HEK293 (cell line): Measurements from ENCODE around the gene TBC1D22A.

Experiments
- CTCF ChIA-PET: fragments of 350-600 bp; formaldehyde crosslinking; extraction: SDS; loops from one replicate; lab custom pipeline; 2021; ENCODE audit warnings: antibody characterized with exemption; lab: Yijun Ruan, JAX
- POLR2A ChIA-PET: fragments of 300-600 bp; formaldehyde crosslinking; extraction: SDS; loops from one replicate; lab custom pipeline; 2020; ENCODE audit warnings: antibody characterized with exemption, inconsistent platforms; lab: Yijun Ruan, JAX
- H3K27ac ChIP-seq: fragments of 200-500 bp; sonication (Bioruptor generic); 2 replicates; pipeline ENCODE4 v1.5.1; 2014; ENCODE audit warnings: low read depth, low read length, control low read depth, inconsistent platforms; ENCODE audit errors: extremely low read depth
- H3K36me3 ChIP-seq, 2 experiments: fragments of 200-500 bp in 1 of 2; sonication (Bioruptor generic) in 1 of 2; 1 replicate in 1 of 2; 2 replicates in 1 of 2; pipeline ENCODE4 v1.5.1; 2014 to 2017; ENCODE audit warnings: inconsistent platforms in 2 of 2, low read length in 2 of 2; ENCODE audit not compliant: control insufficient read depth in 2 of 2, insufficient read depth in 1 of 2
- H3K4me1 ChIP-seq: fragments of 200-500 bp; sonication (Bioruptor generic); 2 replicates; pipeline ENCODE4 v1.5.1; 2014; ENCODE audit warnings: mild to moderate bottlenecking, low read length, inconsistent platforms; ENCODE audit not compliant: control insufficient read depth, insufficient read depth
- H3K4me3 ChIP-seq: 2 replicates; pipeline ENCODE4 v1.5.1; 2011; ENCODE audit warnings: low read depth, mild to moderate bottlenecking, control low read depth, low read length, moderate library complexity
- H3K9me3 ChIP-seq: fragments of 200-500 bp; sonication (Bioruptor generic); 2 replicates; pipeline ENCODE4 v1.5.1; 2014; ENCODE audit warnings: low read depth, low read length, inconsistent platforms; ENCODE audit not compliant: control insufficient read depth, insufficient read depth
- EGR2 ChIP-seq: fragments of 450-650 bp; formaldehyde crosslinking; IDR thresholded peaks from 2 replicates; pipeline ENCODE4 v1.5.1; 2016; ENCODE audit warnings: low read depth, missing biosample characterization, missing genetic modification characterization
- HOXD13 ChIP-seq: sonication (generic); formaldehyde crosslinking; IDR thresholded peaks from 2 replicates; pipeline ENCODE4 v1.8.0; 2022; ENCODE audit warnings: missing genetic modification reagents, borderline replicate concordance
- KLF7 ChIP-seq: fragments of 450-650 bp; formaldehyde crosslinking; IDR thresholded peaks from 2 replicates; pipeline ENCODE4 v1.5.1; 2016; ENCODE audit warnings: missing biosample characterization, missing genetic modification characterization, borderline replicate concordance
- OSR2 ChIP-seq: fragments of 450-650 bp; formaldehyde crosslinking; IDR thresholded peaks from 2 replicates; pipeline ENCODE4 v1.5.1; 2016; ENCODE audit warnings: missing biosample characterization, missing genetic modification characterization
- SALL2 ChIP-seq: fragments of 450-650 bp; formaldehyde crosslinking; IDR thresholded peaks from 2 replicates; pipeline ENCODE4 v1.5.0; 2017; ENCODE audit warnings: missing biosample characterization, mild to moderate bottlenecking, missing genetic modification characterization, borderline replicate concordance
- SP7 ChIP-seq: fragments of 450-650 bp; formaldehyde crosslinking; IDR thresholded peaks from 2 replicates; pipeline ENCODE4 v1.5.1; 2016; ENCODE audit warnings: missing biosample characterization, missing genetic modification characterization
- ZBTB10 ChIP-seq: fragments of 450-650 bp; formaldehyde crosslinking; IDR thresholded peaks from 2 replicates; pipeline ENCODE4 v1.5.1; 2016; ENCODE audit warnings: missing biosample characterization, missing genetic modification characterization
- ZFHX2 ChIP-seq: fragments of 450-650 bp; formaldehyde crosslinking; conservative IDR thresholded peaks from 2 replicates; pipeline ENCODE4 v1.5.1; 2016; ENCODE audit warnings: missing biosample characterization, missing genetic modification characterization
- ZNF138 ChIP-seq: fragments of 450-650 bp; formaldehyde crosslinking; IDR thresholded peaks from 2 replicates; pipeline ENCODE4 v1.5.1; 2016; ENCODE audit warnings: missing biosample characterization, missing genetic modification characterization, borderline replicate concordance
- ZNF174 ChIP-seq: fragments of 450-650 bp; formaldehyde crosslinking; IDR thresholded peaks from 2 replicates; pipeline ENCODE4 v1.5.0; 2017; ENCODE audit warnings: missing biosample characterization, mild to moderate bottlenecking, missing genetic modification characterization
- ZNF214 ChIP-seq: fragments of 450-650 bp; formaldehyde crosslinking; IDR thresholded peaks from 2 replicates; pipeline ENCODE4 v1.5.1; 2017; ENCODE audit warnings: missing biosample characterization, mild to moderate bottlenecking, missing genetic modification characterization, borderline replicate concordance
- ZNF223 ChIP-seq: fragments of 450-650 bp; formaldehyde crosslinking; IDR thresholded peaks from 2 replicates; pipeline ENCODE4 v1.5.1; 2016; ENCODE audit warnings: missing biosample characterization, missing genetic modification characterization
- ZNF394 ChIP-seq: fragments of 450-650 bp; formaldehyde crosslinking; IDR thresholded peaks from 2 replicates; pipeline ENCODE4 v1.5.1; 2016; ENCODE audit warnings: missing biosample characterization, missing genetic modification characterization, mild to moderate bottlenecking, moderate library complexity, borderline replicate concordance
- ZNF404 ChIP-seq: fragments of 450-650 bp; formaldehyde crosslinking; IDR thresholded peaks from 2 replicates; pipeline ENCODE4 v1.5.1; 2017; ENCODE audit warnings: missing biosample characterization, missing genetic modification characterization
- ZNF548 ChIP-seq: fragments of 450-650 bp; formaldehyde crosslinking; IDR thresholded peaks from 2 replicates; pipeline ENCODE4 v1.5.1; 2016; ENCODE audit warnings: missing biosample characterization, missing genetic modification characterization
- ZNF645 ChIP-seq: fragments of 450-650 bp; formaldehyde crosslinking; IDR thresholded peaks from 2 replicates; pipeline ENCODE4; 2016; ENCODE audit warnings: missing biosample characterization, missing genetic modification characterization
- ZNF654 ChIP-seq: fragments of 450-650 bp; formaldehyde crosslinking; IDR thresholded peaks from 2 replicates; pipeline ENCODE4 v1.5.1; 2016; ENCODE audit warnings: low read depth, missing biosample characterization, missing genetic modification characterization
- ZNF677 ChIP-seq: fragments of 450-650 bp; IDR thresholded peaks from 2 replicates; pipeline ENCODE4 v1.5.0; 2018; ENCODE audit warnings: missing biosample characterization, mild to moderate bottlenecking, missing genetic modification characterization, moderate library complexity
- ZNF692 ChIP-seq: fragments of 450-650 bp; formaldehyde crosslinking; IDR thresholded peaks from 2 replicates; pipeline ENCODE4 v1.5.1; 2016; ENCODE audit warnings: missing biosample characterization, missing genetic modification characterization

TBC1D22A gene

GRCh38 chr22:46972901-46973831 lies 210.7 kb downstream of the TBC1D22A start:
- H3K27ac ChIP-seq: no peak overlapping the region
- H3K4me1 ChIP-seq: no peaks in the 10 kb centered on the region
- H3K36me3 ChIP-seq: peaks cover 0 to 32% of the 10 kb centered on the region in 2 experiments; a peak in 1 of 3 replicates
- H3K4me3 ChIP-seq: no peak overlapping the region
- TF ChIP-seq ZNF645 (tag by site-specific recombination) (no peak), ZNF214 (tag by site-specific recombination) (no peak), ZNF692 (tag by site-specific recombination) (no peak), HOXD13 (CRISPR knock-in tag) (no peak), ZNF174 (tag by site-specific recombination) (no peak), ZNF138 (tag by site-specific recombination) (no peak), KLF7 (tag by site-specific recombination) (no peak), ZNF404 (tag by site-specific recombination) (no peak), ZBTB10 (no peak), SP7 (tag by site-specific recombination) (no peak), ZFHX2 (tag by site-specific recombination) (no peak), ZNF548 (tag by site-specific recombination) (no peak), ZNF677 (tag by site-specific recombination) (no peak), ZNF223 (tag by site-specific recombination) (no peak), OSR2 (no peak), SALL2 (tag by site-specific recombination) (no peak), ZNF394 (no peak)
- H3K9me3 ChIP-seq: no peaks in the 10 kb centered on the region
- POLR2A ChIA-PET: no interaction called here
- CTCF ChIA-PET: no interaction called here

- CTCF ChIA-PET: no interaction called here
- POLR2A ChIA-PET: no interaction called here
- TF ChIP-seq ZNF654 (tag by site-specific recombination): no peak
- TF ChIP-seq ZFHX2 (tag by site-specific recombination): peak; percentile 85
- peak; percentile 86 for TF ChIP-seq EGR2
- peaks cover 0 to 32% of the 10 kb centered on the region in 2 experiments; a peak in 2 of 3 replicates for H3K36me3 ChIP-seq
- no peak overlapping the region for H3K4me3 ChIP-seq
- no peak overlapping the region for H3K27ac ChIP-seq
- H3K9me3 ChIP-seq: no peaks in the 10 kb centered on the region
- H3K4me1 ChIP-seq: no peaks in the 10 kb centered on the region
These were observed 211.6 kb downstream of the TBC1D22A start for GRCh38 chr22:46974077-46974476.
